Peyer's patch (tissue), 4 donors: Measurements from ENCODE around the gene KDM1B.

Experiments
- CTCF ChIP-seq, 6 experiments: fragments of 450-650 bp in 4 of 6; fragments of 200-600 bp in 2 of 6; sonication (generic) in 1 of 6; IDR thresholded peaks; one replicate each; pipeline ENCODE4 v1.5.1; 2017 to 2019; ENCODE audit warnings: antibody characterized with exemption in 6 of 6, mild to moderate bottlenecking in 3 of 6, moderate library complexity in 1 of 6
- POLR2A ChIP-seq, 2 donors: fragments of 450-650 bp; IDR thresholded peaks; one replicate each; pipeline ENCODE4 v1.5.1; 2017; ENCODE audit warnings: antibody characterized with exemption in 2 of 2, mild to moderate bottlenecking in 2 of 2, moderate library complexity in 2 of 2

DNA sequence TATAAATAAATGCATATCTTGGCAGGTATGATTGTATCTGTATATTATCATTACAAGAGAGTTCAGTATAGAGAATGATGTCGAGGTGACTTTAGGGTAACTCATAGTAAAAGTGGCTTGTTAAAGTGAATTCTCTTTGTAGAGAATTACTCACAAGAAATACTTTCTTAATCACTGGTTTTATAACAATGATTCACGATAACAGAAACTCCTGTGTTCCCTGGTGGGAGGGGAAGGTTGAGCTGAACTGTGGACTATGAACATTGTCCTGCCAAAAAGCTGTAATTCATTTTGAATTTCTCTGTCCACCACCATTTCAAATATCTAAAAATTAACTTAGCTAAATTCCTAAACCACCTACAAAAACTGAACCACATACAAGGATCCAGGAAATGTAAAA, 8.1 kb upstream of the KDM1B start:
- no peak for TF ChIP-seq CTCF (IDR thresholded peaks at IDR 0.05)
- no peak for TF ChIP-seq POLR2A (IDR thresholded peaks at IDR 0.05)
